Lower leg skin (tissue), 4 donors: Measurements from ENCODE around the gene SLC37A2. TPM values are rescaled to one million over a fixed set of nuclear protein-coding genes. Genes with fewer than 3 reads are reported as not detected.
A peak's percentile ranks its signal among the peaks of the same experiment; 100 is the strongest.
"Not testable (repeated sequence)": the region's sequence is repeated elsewhere in the genome, so short reads cannot be mapped to it uniquely, and the experiment has no call there.

Experiments
- DNase-seq, 2 donors: peaks; one replicate each; pipeline ENCODE4 v3.0.0-alpha.2; 2019; ENCODE audit warnings: low spot score in 2 of 2
- H3K4me3 ChIP-seq: fragments of 200-600 bp; sonication (generic); 2 replicates; pipeline ENCODE4 v1.5.1; 2017; ENCODE audit warnings: mild to moderate bottlenecking, low read depth; ENCODE audit not compliant: poor library complexity, severe bottlenecking
- POLR2A ChIP-seq, 2 donors: fragments of 450-650 bp; IDR thresholded peaks; one replicate each; pipeline ENCODE4 v1.6.1; 2016 to 2017; ENCODE audit warnings: antibody characterized with exemption in 2 of 2, mild to moderate bottlenecking in 1 of 2, moderate library complexity in 1 of 2
- WGBS, 2 donors: methylation state at CpG; one replicate each; pipeline ENCODE4 v1.1.5; 2018; 5-methylcytosine and 5-hydroxymethylcytosine counted together
- intact Hi-C: fragments of 100-400 bp; cut with DNase I; formaldehyde crosslinking; loops from one replicate; pipeline ENCODE4 v1.15.0; 2023; ENCODE audit warnings: low total_unique reads
- total RNA-seq, 4 donors: library from RNA; depleted of rRNA; stranded (reverse); fragments of >200 nt; gene quantifications; one replicate each; pipeline ENCODE4 v1.1.0, GENCODE V29; 2016
- TF ChIP-seq, protein P1 (sequence below), 3 donors: fragments of 450-650 bp; IDR thresholded peaks; one replicate each; pipeline ENCODE4 v1.5.1; 2016; ENCODE audit warnings: antibody characterized with exemption in 3 of 3, mild to moderate bottlenecking in 3 of 3, moderate library complexity in 2 of 3

The SLC37A2 gene
- 100 to 1,000 TPM; 137 to 334 (median 238) TPM for total RNA-seq

GRCh38 chr11:125062931-125063428 is at the start of gene SLC37A2:
Gene SLC37A2 (plus strand): TSS chr11:125063305. CDS start chr11:125063368, 63 bp downstream.
- no peak for TF ChIP-seq POLR2A (IDR thresholded peaks at IDR 0.05)
- TF ChIP-seq, protein P1, sequence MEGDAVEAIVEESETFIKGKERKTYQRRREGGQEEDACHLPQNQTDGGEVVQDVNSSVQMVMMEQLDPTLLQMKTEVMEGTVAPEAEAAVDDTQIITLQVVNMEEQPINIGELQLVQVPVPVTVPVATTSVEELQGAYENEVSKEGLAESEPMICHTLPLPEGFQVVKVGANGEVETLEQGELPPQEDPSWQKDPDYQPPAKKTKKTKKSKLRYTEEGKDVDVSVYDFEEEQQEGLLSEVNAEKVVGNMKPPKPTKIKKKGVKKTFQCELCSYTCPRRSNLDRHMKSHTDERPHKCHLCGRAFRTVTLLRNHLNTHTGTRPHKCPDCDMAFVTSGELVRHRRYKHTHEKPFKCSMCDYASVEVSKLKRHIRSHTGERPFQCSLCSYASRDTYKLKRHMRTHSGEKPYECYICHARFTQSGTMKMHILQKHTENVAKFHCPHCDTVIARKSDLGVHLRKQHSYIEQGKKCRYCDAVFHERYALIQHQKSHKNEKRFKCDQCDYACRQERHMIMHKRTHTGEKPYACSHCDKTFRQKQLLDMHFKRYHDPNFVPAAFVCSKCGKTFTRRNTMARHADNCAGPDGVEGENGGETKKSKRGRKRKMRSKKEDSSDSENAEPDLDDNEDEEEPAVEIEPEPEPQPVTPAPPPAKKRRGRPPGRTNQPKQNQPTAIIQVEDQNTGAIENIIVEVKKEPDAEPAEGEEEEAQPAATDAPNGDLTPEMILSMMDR (IDR thresholded peaks at IDR 0.05), result no peak
- peak in 1 of 2 donors; percentile 90 for DNase-seq
- intact Hi-C loops, result no loop called here
- peak within 1 kb of the TSS; percentile 37 for H3K4me3 ChIP-seq
- WGBS, 2 donors, result 1% methylated on average over 14 to 26 of the region's 46 CpGs

DNA sequence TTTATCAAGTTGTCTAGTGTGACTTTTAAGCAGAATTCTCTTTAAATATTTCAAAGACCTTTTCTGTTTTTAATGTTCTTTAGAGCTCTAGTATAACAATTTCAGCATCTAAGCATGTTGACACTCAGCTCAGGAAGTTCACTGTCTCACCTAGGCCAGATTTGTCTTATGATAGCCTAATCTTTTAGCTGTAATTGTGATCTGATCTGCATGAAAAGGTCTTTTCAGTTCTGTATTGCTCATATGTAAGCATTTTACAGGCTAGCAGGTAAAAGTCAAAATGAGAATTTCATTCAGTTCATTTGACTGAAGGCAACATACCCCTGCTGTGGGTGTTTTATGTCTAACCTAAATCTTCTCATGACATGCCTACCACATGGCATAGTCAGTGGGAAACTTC is 46.7 kb upstream of the SLC37A2 start:
- H3K4me3 ChIP-seq, result no peak overlapping the region
- no peak for DNase-seq
- TF ChIP-seq, protein P1 (IDR thresholded peaks at IDR 0.05), result no peak
- no peak for TF ChIP-seq POLR2A (IDR thresholded peaks at IDR 0.05)
- intact Hi-C loops, result no loop called here

- no peak overlapping the region for H3K4me3 ChIP-seq
- DNase-seq, result no peak
- intact Hi-C loops, result no loop called here
- TF ChIP-seq POLR2A (IDR thresholded peaks at IDR 0.05), result no peak
- TF ChIP-seq, protein P1 (IDR thresholded peaks at IDR 0.05), result no peak
- WGBS, 2 donors, result 72 to 85% methylated on average over 2 of the region's 2 CpGs
These were observed 42.8 kb upstream of the SLC37A2 start for GRCh38 chr11:125020342-125020741.

- no peak for DNase-seq
- no peak overlapping the region for H3K4me3 ChIP-seq
- TF ChIP-seq, protein P1 (IDR thresholded peaks at IDR 0.05), result no peak
- no peak for TF ChIP-seq POLR2A (IDR thresholded peaks at IDR 0.05)
- intact Hi-C loops, result no loop called here
These were observed 40.6 kb upstream of the SLC37A2 start for GRCh38 chr11:125022551-125022950.

GRCh38 chr11:125025968-125026367 is 37.1 kb upstream of the SLC37A2 start:
- intact Hi-C loops, result no loop called here
- TF ChIP-seq POLR2A (IDR thresholded peaks at IDR 0.05), result no peak
- TF ChIP-seq, protein P1 (IDR thresholded peaks at IDR 0.05), result no peak

GRCh38 chr11:125029431-125029830 is 33.7 kb upstream of the SLC37A2 start:
- intact Hi-C loops, result not testable (repeated sequence)
- 42 to 90% methylated on average over 1 of the region's 1 CpG for WGBS, 2 donors

More at GRCh38 chr11:125025968-125026367, 37.1 kb upstream of the SLC37A2 start:
- no peak overlapping the region for H3K4me3 ChIP-seq
- WGBS, 2 donors, result 89 to 90% methylated on average over 2 of the region's 2 CpGs
- DNase-seq, result no peak

More at GRCh38 chr11:125029431-125029830, 33.7 kb upstream of the SLC37A2 start:
- DNase-seq, H3K4me3 ChIP-seq: not testable (repeated sequence)
